HEK293 (cell line): ENCODE measurements around the gene EVI5.

Experiments
- KLF8 ChIP-seq: fragments of 450-650 bp; formaldehyde crosslinking; IDR thresholded peaks from 2 replicates; pipeline ENCODE4 v1.5.1; 2016; ENCODE audit warnings: missing biosample characterization, missing genetic modification characterization
- ZBTB1 ChIP-seq: fragments of 450-650 bp; formaldehyde crosslinking; IDR thresholded peaks from 2 replicates; pipeline ENCODE4 v1.5.1; 2016; ENCODE audit warnings: missing biosample characterization, missing genetic modification characterization
- TF ChIP-seq, protein P1 (sequence below): fragments of 450-650 bp; formaldehyde crosslinking; IDR thresholded peaks from 2 replicates; pipeline ENCODE4 v1.5.1; 2016; ENCODE audit warnings: missing biosample characterization, missing genetic modification characterization

DNA sequence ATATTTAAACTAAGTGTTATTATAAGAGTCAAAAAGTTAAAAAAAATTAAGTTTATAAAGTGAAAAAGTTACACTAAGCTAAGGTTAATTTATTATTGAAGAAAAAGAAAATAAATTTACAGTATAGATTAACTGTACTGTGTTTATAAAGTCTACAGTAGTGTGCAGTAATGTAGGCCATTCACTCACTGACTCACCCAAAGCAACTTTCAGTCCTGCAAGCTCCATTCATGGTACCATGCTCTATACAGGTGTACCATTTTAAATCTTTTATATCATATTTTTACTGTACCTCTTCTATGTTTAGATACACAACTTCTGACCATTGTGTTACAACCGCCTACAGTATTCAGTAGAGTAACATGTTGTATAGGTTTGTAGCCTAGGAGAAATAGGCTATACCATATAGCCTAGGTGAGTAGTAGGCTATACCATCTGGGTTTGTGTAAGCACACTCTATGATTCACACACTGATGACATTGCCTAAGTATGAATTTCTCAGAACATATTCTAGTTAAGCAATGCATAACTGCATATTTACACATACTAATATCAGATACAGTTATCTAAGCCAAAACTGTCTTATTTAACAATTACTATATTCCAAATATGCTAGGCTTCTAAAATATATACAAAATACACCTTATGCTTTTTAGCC is 217.6 kb downstream of the EVI5 start:
- TF ChIP-seq ZBTB1 (tag by site-specific recombination) (no peak), KLF8 (tag by site-specific recombination) (no peak)
- TF ChIP-seq, protein P1, sequence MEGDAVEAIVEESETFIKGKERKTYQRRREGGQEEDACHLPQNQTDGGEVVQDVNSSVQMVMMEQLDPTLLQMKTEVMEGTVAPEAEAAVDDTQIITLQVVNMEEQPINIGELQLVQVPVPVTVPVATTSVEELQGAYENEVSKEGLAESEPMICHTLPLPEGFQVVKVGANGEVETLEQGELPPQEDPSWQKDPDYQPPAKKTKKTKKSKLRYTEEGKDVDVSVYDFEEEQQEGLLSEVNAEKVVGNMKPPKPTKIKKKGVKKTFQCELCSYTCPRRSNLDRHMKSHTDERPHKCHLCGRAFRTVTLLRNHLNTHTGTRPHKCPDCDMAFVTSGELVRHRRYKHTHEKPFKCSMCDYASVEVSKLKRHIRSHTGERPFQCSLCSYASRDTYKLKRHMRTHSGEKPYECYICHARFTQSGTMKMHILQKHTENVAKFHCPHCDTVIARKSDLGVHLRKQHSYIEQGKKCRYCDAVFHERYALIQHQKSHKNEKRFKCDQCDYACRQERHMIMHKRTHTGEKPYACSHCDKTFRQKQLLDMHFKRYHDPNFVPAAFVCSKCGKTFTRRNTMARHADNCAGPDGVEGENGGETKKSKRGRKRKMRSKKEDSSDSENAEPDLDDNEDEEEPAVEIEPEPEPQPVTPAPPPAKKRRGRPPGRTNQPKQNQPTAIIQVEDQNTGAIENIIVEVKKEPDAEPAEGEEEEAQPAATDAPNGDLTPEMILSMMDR (tag by site-specific recombination): no peak
